GM21717 (cell line): ENCODE measurements around the gene CD46.

Source experiments
- ATAC-seq: cut with Tn5 transposase; IDR thresholded peaks from one replicate; pipeline ENCODE4 v1.9.1; 2021; ENCODE audit warnings: mild to moderate bottlenecking, moderate library complexity; ENCODE audit not compliant: unreplicated experiment

Gene CD46

DNA sequence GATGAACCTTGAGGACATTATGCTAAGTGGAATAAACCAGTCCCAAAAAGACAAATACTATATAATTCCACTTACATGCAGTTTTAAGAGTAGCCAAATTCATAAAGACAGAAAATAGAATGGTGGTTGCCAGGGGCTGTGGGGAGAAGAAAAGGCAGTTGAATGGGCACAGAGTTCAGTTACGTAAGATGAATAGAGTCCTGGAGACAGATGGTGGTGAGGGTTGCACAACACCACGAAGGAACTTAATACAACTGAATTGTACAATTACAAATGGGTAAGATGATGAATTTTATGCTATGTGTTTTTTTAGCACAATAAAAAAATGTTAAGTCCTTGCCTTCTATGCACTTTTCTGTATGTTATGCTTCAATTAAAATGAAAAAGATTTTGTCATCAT lies 92.5 kb downstream of the CD46 start:
- ATAC-seq = no peak
